HepG2 (cell line): ENCODE results near the gene HLA-DMB. TPM values are rescaled to one million over a fixed set of nuclear protein-coding genes. Genes with fewer than 3 reads are reported as not detected.

Experiments
- DNMT1 ChIP-seq: sonication (generic); formaldehyde crosslinking; IDR thresholded peaks from 2 replicates; pipeline ENCODE4 v1.5.1; 2020; ENCODE audit warnings: mild to moderate bottlenecking, missing genetic modification reagents
- NR2F6 ChIP-seq, 2 experiments: IDR thresholded peaks; 2 replicates each; pipeline ENCODE4 v1.6.1; 2016; ENCODE audit warnings: antibody characterized with exemption in 1 of 2, mild to moderate bottlenecking in 1 of 2
- POGK ChIP-seq: sonication (generic); formaldehyde crosslinking; conservative IDR thresholded peaks from 2 replicates; pipeline ENCODE4 v1.8.0; 2022; ENCODE audit warnings: mild to moderate bottlenecking, moderate library complexity, missing genetic modification reagents
- PRDM10 ChIP-seq: sonication (generic); formaldehyde crosslinking; IDR thresholded peaks from 2 replicates; pipeline ENCODE4 v1.4.0; 2020; ENCODE audit warnings: low read depth, missing genetic modification reagents
- SALL2 ChIP-seq: sonication (generic); formaldehyde crosslinking; IDR thresholded peaks from 2 replicates; pipeline ENCODE4 v1.8.1; 2023; ENCODE audit warnings: mild to moderate bottlenecking, missing genetic modification reagents, inconsistent platforms
- ZFX ChIP-seq: sonication (generic); formaldehyde crosslinking; IDR thresholded peaks from 2 replicates; pipeline ENCODE4 v1.4.0; 2020; ENCODE audit warnings: mild to moderate bottlenecking, low read depth, missing genetic modification reagents, moderate library complexity
- ZNF510 ChIP-seq: sonication (generic); formaldehyde crosslinking; IDR thresholded peaks from 2 replicates; pipeline ENCODE4 v1.4.0; 2020; ENCODE audit warnings: low read depth, mild to moderate bottlenecking, missing genetic modification reagents
- ZNF777 ChIP-seq: sonication (generic); formaldehyde crosslinking; IDR thresholded peaks from 2 replicates; pipeline ENCODE4 v1.4.0; 2020; ENCODE audit warnings: missing genetic modification reagents
- ZNF879 ChIP-seq: sonication (generic); formaldehyde crosslinking; IDR thresholded peaks from 2 replicates; pipeline ENCODE4 v1.8.1; 2023; ENCODE audit warnings: missing genetic modification reagents
- ZSCAN20 ChIP-seq: sonication (generic); formaldehyde crosslinking; IDR thresholded peaks from 2 replicates; pipeline ENCODE4 v1.4.0; 2020; ENCODE audit warnings: missing genetic modification reagents, mild to moderate bottlenecking, borderline replicate concordance
- polyA plus RNA-seq, 8 experiments: library from polyadenylated mRNA; depleted of rRNA in 3 of 8; stranded (reverse) in 7 of 8; unstranded in 1 of 8; fragments of >200 nt; fragmentation: Illumina TruSeq in 4 of 8; extraction: Trizol in 4 of 8; gene quantifications; 2 replicates each; pipeline versions ENCODE4 v1.2.1 to v1.2.3, GENCODE V29; 2011 to 2016; ENCODE audit warnings: low read depth in 4 of 8, missing spikeins in 1 of 8, mixed read lengths in 1 of 8; ENCODE audit not compliant: insufficient read depth in 1 of 8
- total RNA-seq, 5 experiments: library from RNA; depleted of rRNA; stranded (reverse); fragments of >200 nt; fragmentation: Illumina TruSeq; extraction: Trizol; gene quantifications; 2 replicates each; pipeline ENCODE4 v1.2.3, GENCODE V29; 2016; ENCODE audit warnings: low read depth in 1 of 5
- TF ChIP-seq, protein P1 (sequence below): sonication (generic); formaldehyde crosslinking; IDR thresholded peaks from 2 replicates; pipeline ENCODE4 v1.5.0; 2020; ENCODE audit warnings: mild to moderate bottlenecking, missing genetic modification reagents
- TF ChIP-seq, protein P2 (sequence below): sonication (generic); formaldehyde crosslinking; IDR thresholded peaks from 2 replicates; pipeline ENCODE4 v1.8.0; 2022; ENCODE audit warnings: missing genetic modification reagents, mild to moderate bottlenecking, moderate library complexity, borderline replicate concordance
- TF ChIP-seq, protein P3 (sequence below): sonication (generic); formaldehyde crosslinking; IDR thresholded peaks from 2 replicates; pipeline ENCODE4 v1.4.0; 2020; ENCODE audit warnings: mild to moderate bottlenecking, missing genetic modification reagents
- TF ChIP-seq, protein P4 (sequence below): sonication (generic); formaldehyde crosslinking; IDR thresholded peaks from 2 replicates; pipeline ENCODE4 v1.4.0; 2020; ENCODE audit warnings: missing genetic modification reagents

The HLA-DMB gene
- total and polyA plus RNA-seq, 2 of the 13 experiments (the other 11 are each of a cell fraction or from before 2014, with no cell fraction given) = not detected

DNA sequence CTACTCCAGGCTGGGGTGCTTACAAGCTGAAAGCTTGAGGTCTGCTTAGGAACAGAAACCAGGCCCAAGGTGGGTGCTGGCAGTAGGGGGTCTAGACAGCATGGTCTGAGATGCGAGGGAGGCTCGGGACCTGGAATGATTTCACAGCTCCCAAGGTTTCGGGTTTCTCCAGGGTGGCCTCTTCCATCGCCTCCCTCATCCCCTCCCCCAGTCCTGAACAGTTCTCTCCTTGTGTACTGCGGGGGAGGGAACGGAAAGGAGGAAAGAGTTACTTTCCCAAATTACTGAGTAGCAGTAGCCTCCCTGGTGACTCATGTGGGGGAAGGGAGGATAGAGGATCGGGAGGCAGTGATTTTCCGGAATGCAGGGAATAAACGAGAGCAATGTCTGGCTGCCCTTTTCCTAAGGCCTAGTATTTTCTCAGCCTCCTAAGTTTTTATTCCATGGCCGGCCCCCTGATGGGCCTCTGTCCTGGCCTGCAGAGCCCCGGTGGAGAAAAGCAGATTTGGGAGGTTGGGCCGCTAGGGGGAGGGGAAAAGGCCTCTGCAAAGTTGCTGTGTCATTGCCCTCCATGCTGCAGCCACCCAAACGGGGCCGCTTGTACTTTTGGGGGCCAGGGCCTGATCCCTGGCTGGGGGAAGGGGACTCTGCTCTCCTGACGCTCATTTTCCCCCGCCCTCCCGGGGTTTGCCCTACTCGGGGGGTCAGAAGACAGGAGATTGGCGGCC lies 29.0 kb upstream of the HLA-DMB start (continued):
- TF ChIP-seq, protein P1, sequence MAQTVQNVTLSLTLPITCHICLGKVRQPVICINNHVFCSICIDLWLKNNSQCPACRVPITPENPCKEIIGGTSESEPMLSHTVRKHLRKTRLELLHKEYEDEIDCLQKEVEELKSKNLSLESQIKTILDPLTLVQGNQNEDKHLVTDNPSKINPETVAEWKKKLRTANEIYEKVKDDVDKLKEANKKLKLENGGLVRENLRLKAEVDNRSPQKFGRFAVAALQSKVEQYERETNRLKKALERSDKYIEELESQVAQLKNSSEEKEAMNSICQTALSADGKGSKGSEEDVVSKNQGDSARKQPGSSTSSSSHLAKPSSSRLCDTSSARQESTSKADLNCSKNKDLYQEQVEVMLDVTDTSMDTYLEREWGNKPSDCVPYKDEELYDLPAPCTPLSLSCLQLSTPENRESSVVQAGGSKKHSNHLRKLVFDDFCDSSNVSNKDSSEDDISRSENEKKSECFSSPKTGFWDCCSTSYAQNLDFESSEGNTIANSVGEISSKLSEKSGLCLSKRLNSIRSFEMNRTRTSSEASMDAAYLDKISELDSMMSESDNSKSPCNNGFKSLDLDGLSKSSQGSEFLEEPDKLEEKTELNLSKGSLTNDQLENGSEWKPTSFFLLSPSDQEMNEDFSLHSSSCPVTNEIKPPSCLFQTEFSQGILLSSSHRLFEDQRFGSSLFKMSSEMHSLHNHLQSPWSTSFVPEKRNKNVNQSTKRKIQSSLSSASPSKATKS = no peak
- TF ChIP-seq ZFX (peak; percentile 91), SALL2 (0 out of 2 replicates have a peak, but pooled peaks have one; percentile 47), DNMT1 (CRISPR knock-in tag) (no peak; the same call in 1 of the 2 replicates), ZNF879 (CRISPR knock-in tag) (0 out of 2 replicates have a peak, but pooled peaks have one; percentile 81), POGK (CRISPR knock-in tag) (peak; percentile 64), PRDM10 (CRISPR knock-in tag) (0 out of 2 replicates have a peak, but pooled peaks have one; percentile 5), ZNF777 (CRISPR knock-in tag) (peak; percentile 41; the same call in 1 of the 2 replicates), ZSCAN20 (peak; percentile 58; the same call in 1 of the 2 replicates), NR2F6 (IDR thresholded peaks at IDR 0.05) (peak; percentile 17; the same call in 1 of the 2 replicates), NR2F6 (CRISPR knock-in tag; IDR thresholded peaks at IDR 0.05) (no peak), ZNF510 (peak; percentile 24; the same call in 1 of the 2 replicates)
- TF ChIP-seq, protein P2, sequence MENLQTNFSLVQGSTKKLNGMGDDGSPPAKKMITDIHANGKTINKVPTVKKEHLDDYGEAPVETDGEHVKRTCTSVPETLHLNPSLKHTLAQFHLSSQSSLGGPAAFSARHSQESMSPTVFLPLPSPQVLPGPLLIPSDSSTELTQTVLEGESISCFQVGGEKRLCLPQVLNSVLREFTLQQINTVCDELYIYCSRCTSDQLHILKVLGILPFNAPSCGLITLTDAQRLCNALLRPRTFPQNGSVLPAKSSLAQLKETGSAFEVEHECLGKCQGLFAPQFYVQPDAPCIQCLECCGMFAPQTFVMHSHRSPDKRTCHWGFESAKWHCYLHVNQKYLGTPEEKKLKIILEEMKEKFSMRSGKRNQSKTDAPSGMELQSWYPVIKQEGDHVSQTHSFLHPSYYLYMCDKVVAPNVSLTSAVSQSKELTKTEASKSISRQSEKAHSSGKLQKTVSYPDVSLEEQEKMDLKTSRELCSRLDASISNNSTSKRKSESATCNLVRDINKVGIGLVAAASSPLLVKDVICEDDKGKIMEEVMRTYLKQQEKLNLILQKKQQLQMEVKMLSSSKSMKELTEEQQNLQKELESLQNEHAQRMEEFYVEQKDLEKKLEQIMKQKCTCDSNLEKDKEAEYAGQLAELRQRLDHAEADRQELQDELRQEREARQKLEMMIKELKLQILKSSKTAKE (CRISPR knock-in tag) = no peak
- TF ChIP-seq, protein P3, sequence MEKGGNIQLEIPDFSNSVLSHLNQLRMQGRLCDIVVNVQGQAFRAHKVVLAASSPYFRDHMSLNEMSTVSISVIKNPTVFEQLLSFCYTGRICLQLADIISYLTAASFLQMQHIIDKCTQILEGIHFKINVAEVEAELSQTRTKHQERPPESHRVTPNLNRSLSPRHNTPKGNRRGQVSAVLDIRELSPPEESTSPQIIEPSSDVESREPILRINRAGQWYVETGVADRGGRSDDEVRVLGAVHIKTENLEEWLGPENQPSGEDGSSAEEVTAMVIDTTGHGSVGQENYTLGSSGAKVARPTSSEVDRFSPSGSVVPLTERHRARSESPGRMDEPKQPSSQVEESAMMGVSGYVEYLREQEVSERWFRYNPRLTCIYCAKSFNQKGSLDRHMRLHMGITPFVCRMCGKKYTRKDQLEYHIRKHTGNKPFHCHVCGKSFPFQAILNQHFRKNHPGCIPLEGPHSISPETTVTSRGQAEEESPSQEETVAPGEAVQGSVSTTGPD (CRISPR knock-in tag) = no peak
- TF ChIP-seq, protein P4, sequence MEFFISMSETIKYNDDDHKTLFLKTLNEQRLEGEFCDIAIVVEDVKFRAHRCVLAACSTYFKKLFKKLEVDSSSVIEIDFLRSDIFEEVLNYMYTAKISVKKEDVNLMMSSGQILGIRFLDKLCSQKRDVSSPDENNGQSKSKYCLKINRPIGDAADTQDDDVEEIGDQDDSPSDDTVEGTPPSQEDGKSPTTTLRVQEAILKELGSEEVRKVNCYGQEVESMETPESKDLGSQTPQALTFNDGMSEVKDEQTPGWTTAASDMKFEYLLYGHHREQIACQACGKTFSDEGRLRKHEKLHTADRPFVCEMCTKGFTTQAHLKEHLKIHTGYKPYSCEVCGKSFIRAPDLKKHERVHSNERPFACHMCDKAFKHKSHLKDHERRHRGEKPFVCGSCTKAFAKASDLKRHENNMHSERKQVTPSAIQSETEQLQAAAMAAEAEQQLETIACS = peak; percentile 64
